ENCODE measurements around the gene METTL24. TPM values are rescaled to one million over a fixed set of nuclear protein-coding genes. Genes with fewer than 3 reads are reported as not detected.

Gene METTL24
- total and polyA plus RNA-seq, 2 of the 8 experiments (the other 6 are each of a cell fraction or from before 2014, with no cell fraction given), result 0.30 to 0.39 TPM

- TF ChIP-seq, protein P1, sequence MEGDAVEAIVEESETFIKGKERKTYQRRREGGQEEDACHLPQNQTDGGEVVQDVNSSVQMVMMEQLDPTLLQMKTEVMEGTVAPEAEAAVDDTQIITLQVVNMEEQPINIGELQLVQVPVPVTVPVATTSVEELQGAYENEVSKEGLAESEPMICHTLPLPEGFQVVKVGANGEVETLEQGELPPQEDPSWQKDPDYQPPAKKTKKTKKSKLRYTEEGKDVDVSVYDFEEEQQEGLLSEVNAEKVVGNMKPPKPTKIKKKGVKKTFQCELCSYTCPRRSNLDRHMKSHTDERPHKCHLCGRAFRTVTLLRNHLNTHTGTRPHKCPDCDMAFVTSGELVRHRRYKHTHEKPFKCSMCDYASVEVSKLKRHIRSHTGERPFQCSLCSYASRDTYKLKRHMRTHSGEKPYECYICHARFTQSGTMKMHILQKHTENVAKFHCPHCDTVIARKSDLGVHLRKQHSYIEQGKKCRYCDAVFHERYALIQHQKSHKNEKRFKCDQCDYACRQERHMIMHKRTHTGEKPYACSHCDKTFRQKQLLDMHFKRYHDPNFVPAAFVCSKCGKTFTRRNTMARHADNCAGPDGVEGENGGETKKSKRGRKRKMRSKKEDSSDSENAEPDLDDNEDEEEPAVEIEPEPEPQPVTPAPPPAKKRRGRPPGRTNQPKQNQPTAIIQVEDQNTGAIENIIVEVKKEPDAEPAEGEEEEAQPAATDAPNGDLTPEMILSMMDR (IDR thresholded peaks at IDR 0.05; ENCODE audit: control extremely low read depth in 1 of 3, insufficient read depth in 1 of 3, low read depth in 1 of 3, low read length in 3 of 3), result no peak
These were observed 19.2 kb downstream of the METTL24 start (continued) for GRCh38 chr6:110338820-110339470.
